OCI-LY1 (cell line): ENCODE measurements around the gene P3H4.
A peak's percentile ranks its signal among the peaks of the same experiment; 100 is the strongest.
"Not testable (repeated sequence)": the region's sequence is repeated elsewhere in the genome, so short reads cannot be mapped to it uniquely, and the experiment has no call there.

Experiments used
- H2AFZ ChIP-seq: fragments of 200-600 bp; sonication (generic), shearing (Covaris generic); 2 replicates; pipeline ENCODE4 v1.6.0; 2014; ENCODE audit warnings: antibody characterized with exemption, mild to moderate bottlenecking, low read length
- H3F3A ChIP-seq: fragments of 200-600 bp; sonication (generic), shearing (Covaris generic); 2 replicates; pipeline ENCODE4 v1.6.0; 2014; ENCODE audit warnings: mild to moderate bottlenecking, antibody characterized with exemption, low read length, moderate library complexity; ENCODE audit not compliant: insufficient read depth
- H3K27ac ChIP-seq: fragments of 200-600 bp; sonication (generic); 2 replicates; pipeline ENCODE4 v1.5.1; 2014; ENCODE audit warnings: low read length, mixed run types, mild to moderate bottlenecking, low read depth; ENCODE audit not compliant: poor library complexity, severe bottlenecking
- H3K27me3 ChIP-seq: fragments of 200-600 bp; sonication (generic); 2 replicates; pipeline ENCODE4 v1.6.0; 2014; ENCODE audit warnings: antibody characterized with exemption, mild to moderate bottlenecking, low read length, moderate library complexity; ENCODE audit not compliant: insufficient read depth
- H3K36me3 ChIP-seq: fragments of 200-600 bp; sonication (generic); 2 replicates; pipeline ENCODE4 v1.6.1; 2014; ENCODE audit warnings: mild to moderate bottlenecking, antibody characterized with exemption, low read length, moderate library complexity, mixed read lengths; ENCODE audit not compliant: insufficient read depth
- H3K4me1 ChIP-seq: fragments of 200-600 bp; sonication (generic); 2 replicates; pipeline ENCODE4 v1.5.1; 2014; ENCODE audit warnings: mild to moderate bottlenecking, low read length, moderate library complexity; ENCODE audit not compliant: insufficient read depth, severe bottlenecking
- H3K4me2 ChIP-seq: fragments of 200-600 bp; sonication (generic), shearing (Covaris generic); 2 replicates; pipeline ENCODE4 v1.6.1; 2014; ENCODE audit warnings: low read length
- H3K4me3 ChIP-seq: fragments of 200-600 bp; sonication (generic); 2 replicates; pipeline ENCODE4 v1.5.1; 2014; ENCODE audit warnings: low read length, low read depth, mild to moderate bottlenecking, mixed read lengths; ENCODE audit not compliant: poor library complexity, severe bottlenecking
- H3K79me2 ChIP-seq: fragments of 200-600 bp; shearing (Covaris generic); 2 replicates; pipeline ENCODE4 v1.6.1; 2016; ENCODE audit warnings: mixed run types, low read length, mixed read lengths; ENCODE audit not compliant: insufficient read depth
- H3K9ac ChIP-seq: fragments of 200-600 bp; sonication (generic), shearing (Covaris generic); 2 replicates; pipeline ENCODE4 v1.6.1; 2014; ENCODE audit warnings: mild to moderate bottlenecking, low read length, mixed read lengths
- H3K9me2 ChIP-seq: fragments of 200-600 bp; sonication (generic), shearing (Covaris generic); 2 replicates; pipeline ENCODE4 v1.6.1; 2014; ENCODE audit warnings: low read depth, mild to moderate bottlenecking, low read length, mixed read lengths
- H3K9me3 ChIP-seq: fragments of 200-600 bp; shearing (Covaris generic); 2 replicates; pipeline ENCODE4 v1.6.1; 2014; ENCODE audit warnings: low read length, mixed read lengths
- H4K20me1 ChIP-seq: fragments of 200-600 bp; sonication (generic), shearing (Covaris generic); 2 replicates; pipeline ENCODE4 v1.6.0; 2016; ENCODE audit warnings: mild to moderate bottlenecking, low read length; ENCODE audit not compliant: insufficient read depth
- EZH2 ChIP-seq: fragments of 200-600 bp; sonication (generic), shearing (Covaris generic); IDR thresholded peaks from 2 replicates; pipeline ENCODE4 v1.8.0; 2017; ENCODE audit warnings: borderline replicate concordance, mixed run types, mild to moderate bottlenecking, antibody characterized with exemption, low read length, moderate library complexity, mixed read lengths
- TF ChIP-seq, protein P1 (sequence below): fragments of 200-600 bp; sonication (generic), shearing (Covaris generic); IDR thresholded peaks from 2 replicates; pipeline ENCODE4 v1.5.1; 2017; ENCODE audit warnings: mild to moderate bottlenecking, antibody characterized with exemption, low read length, moderate library complexity, mixed read lengths

The P3H4 gene, protein sequence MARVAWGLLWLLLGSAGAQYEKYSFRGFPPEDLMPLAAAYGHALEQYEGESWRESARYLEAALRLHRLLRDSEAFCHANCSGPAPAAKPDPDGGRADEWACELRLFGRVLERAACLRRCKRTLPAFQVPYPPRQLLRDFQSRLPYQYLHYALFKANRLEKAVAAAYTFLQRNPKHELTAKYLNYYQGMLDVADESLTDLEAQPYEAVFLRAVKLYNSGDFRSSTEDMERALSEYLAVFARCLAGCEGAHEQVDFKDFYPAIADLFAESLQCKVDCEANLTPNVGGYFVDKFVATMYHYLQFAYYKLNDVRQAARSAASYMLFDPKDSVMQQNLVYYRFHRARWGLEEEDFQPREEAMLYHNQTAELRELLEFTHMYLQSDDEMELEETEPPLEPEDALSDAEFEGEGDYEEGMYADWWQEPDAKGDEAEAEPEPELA

DNA sequence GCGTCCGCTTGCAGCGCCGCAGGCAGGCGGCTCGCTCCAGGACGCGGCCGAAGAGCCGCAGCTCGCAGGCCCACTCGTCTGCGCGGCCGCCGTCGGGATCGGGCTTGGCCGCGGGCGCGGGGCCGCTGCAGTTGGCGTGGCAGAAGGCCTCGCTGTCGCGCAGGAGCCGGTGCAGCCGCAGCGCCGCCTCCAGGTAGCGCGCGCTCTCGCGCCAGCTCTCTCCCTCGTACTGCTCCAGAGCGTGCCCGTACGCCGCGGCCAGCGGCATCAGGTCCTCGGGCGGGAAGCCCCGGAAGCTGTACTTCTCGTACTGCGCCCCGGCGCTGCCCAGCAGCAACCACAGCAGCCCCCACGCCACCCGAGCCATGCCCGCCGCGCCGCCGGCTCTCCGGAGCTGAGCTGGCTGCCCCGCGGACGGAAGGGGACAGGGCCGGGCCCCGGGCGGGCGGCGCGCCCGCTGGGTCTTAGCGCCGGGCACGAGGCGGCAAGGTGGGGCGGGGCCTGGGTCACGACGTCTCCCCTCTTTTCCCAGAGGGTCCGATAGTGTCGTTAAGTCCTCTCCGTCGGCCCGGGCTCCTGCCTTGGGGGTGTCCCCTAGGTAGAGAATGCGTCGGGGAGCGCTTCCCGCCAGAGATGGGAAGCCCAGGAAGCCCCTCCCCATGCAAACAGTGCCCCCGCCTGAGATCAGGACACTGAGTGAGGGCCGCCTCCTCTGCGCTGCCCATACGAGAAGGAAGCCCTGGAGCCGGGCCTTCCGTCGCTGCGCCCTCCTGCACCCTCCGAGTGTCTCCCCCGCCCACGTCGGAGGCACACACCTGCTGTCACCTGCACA is at the start of gene P3H4:
Gene P3H4, minus strand, starts transcription at position 401 of the 832 bp plus-strand sequence. Its CDS starts 34 bp downstream, at position 367.
- TF ChIP-seq, protein P1, sequence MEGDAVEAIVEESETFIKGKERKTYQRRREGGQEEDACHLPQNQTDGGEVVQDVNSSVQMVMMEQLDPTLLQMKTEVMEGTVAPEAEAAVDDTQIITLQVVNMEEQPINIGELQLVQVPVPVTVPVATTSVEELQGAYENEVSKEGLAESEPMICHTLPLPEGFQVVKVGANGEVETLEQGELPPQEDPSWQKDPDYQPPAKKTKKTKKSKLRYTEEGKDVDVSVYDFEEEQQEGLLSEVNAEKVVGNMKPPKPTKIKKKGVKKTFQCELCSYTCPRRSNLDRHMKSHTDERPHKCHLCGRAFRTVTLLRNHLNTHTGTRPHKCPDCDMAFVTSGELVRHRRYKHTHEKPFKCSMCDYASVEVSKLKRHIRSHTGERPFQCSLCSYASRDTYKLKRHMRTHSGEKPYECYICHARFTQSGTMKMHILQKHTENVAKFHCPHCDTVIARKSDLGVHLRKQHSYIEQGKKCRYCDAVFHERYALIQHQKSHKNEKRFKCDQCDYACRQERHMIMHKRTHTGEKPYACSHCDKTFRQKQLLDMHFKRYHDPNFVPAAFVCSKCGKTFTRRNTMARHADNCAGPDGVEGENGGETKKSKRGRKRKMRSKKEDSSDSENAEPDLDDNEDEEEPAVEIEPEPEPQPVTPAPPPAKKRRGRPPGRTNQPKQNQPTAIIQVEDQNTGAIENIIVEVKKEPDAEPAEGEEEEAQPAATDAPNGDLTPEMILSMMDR, result peak; percentile 48
- no peak for TF ChIP-seq EZH2
- Histone ChIP-seq H3K27me3 (peaks cover 7% of the 10 kb centered on the region; the same call in 1 of the 2 replicates), H3K36me3 (no peaks in the 10 kb centered on the region), H3K4me3 (peak within 1 kb of the TSS; percentile 53), H3K9me3 (no peaks in the 10 kb centered on the region), H3K4me2 (peak within 1 kb of the TSS; percentile 52), H3K4me1 (peaks cover 7% of the 10 kb centered on the region), H2AFZ (no peak within 1 kb of the TSS), H3K79me2 (no peaks in the 10 kb centered on the region), H3K27ac (no peak within 1 kb of the TSS), H3K9me2 (no peaks in the 10 kb centered on the region), H3F3A (no peaks in the 10 kb centered on the region), H3K9ac (peak within 1 kb of the TSS; percentile 15; the same call in 1 of the 2 replicates), H4K20me1 (no peaks in the 10 kb centered on the region)

DNA sequence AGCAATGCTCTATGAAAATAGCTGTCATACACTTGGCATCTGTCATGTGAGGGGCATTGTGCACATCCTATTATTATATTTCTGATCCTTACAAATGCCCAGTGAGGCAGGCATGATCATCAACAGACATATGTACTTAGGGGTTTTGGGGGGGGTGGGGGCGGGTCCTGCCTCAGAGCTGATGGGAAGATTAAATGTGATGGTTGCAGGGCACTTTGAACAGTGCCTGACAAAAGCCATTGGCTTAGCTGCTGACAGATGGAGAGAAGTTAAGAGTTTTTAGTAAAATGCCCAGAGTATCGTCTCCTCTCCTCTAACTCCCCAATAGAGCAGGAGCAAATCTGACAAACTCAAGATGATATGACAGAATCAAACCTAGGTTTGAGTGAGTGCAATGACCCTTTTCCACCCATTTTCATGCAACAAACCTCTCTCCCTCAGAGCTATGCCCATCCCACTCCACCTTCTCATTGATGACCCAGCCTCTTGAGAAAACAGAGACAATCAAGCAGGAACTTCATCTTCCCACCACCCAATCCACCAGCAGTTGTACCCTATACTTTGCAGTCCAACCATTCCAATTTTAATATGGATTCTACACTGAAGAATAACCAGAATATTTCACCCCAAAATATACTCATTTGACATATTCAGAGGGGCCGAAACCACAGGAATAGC is 48.6 kb upstream of the P3H4 start:
- no peaks in the 10 kb centered on the region for H3K27me3 ChIP-seq
- peaks cover 4% of the 10 kb centered on the region; the same call in 1 of the 2 replicates for H4K20me1 ChIP-seq
- no peak overlapping the region for H3K4me2 ChIP-seq
- TF ChIP-seq, protein P1, result no peak
- no peak for TF ChIP-seq EZH2
- peaks cover 68% of the 10 kb centered on the region for H3K79me2 ChIP-seq
- no peaks in the 10 kb centered on the region for H3K36me3 ChIP-seq
- no peak overlapping the region for H3K4me3 ChIP-seq
- H3K9me2 ChIP-seq, result no peaks in the 10 kb centered on the region
- H3F3A ChIP-seq, result no peaks in the 10 kb centered on the region
- H3K9ac ChIP-seq, result no peak overlapping the region
- no peak overlapping the region for H3K27ac ChIP-seq
- H3K9me3 ChIP-seq, result no peaks in the 10 kb centered on the region
- no peak overlapping the region for H2AFZ ChIP-seq
- H3K4me1 ChIP-seq, result peaks cover 25% of the 10 kb centered on the region

DNA sequence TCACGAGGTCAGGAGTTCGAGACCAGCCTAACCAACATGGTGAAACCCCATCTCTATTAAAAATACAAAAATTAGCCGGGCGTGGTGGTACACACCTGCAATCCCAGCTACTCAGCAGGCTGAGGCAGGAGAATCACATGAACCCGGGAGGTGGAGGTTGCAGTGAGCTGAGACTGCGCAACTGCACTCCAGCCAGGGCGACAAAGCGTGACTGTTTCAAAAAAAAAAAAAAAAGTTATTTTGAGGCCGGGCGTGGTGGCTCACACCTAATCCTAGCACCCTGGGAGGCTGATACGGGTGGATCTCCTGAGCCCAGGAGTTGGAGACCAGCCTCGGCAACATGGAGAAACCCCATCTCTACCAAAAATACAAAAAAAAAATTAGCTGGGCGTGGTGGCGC is 39.6 kb upstream of the P3H4 start:
- H3K9me2 ChIP-seq, H2AFZ ChIP-seq, H3K9me3 ChIP-seq, H3K9ac ChIP-seq, H4K20me1 ChIP-seq, H3K4me2 ChIP-seq, H3K4me3 ChIP-seq, H3F3A ChIP-seq, H3K27ac ChIP-seq, H3K27me3 ChIP-seq: not testable (repeated sequence)
- Histone ChIP-seq H3K4me1 (peaks cover 28% of the 10 kb centered on the region), H3K36me3 (peaks cover 50% of the 10 kb centered on the region), H3K79me2 (peaks cover 18% of the 10 kb centered on the region)
